AG09309 (cell line): ENCODE results near the gene MTHFR.

ENCODE experiments used
- DNase-seq: peaks from one replicate; pipeline ENCODE4 v3.0.0-alpha.2; 2010; ENCODE audit warnings: low read depth
- H3K4me3 ChIP-seq: 2 replicates; pipeline ENCODE4 v1.5.1; 2011; ENCODE audit warnings: mild to moderate bottlenecking, low read depth, low read length, moderate library complexity; ENCODE audit not compliant: control insufficient read depth
- TF ChIP-seq, protein P1 (sequence below): IDR thresholded peaks from 2 replicates; pipeline ENCODE4 v1.5.1; 2011; ENCODE audit warnings: mild to moderate bottlenecking, low read depth, low read length, inconsistent platforms; ENCODE audit not compliant: insufficient read depth, control insufficient read depth; ENCODE audit errors: missing control alignments

The MTHFR gene

DNA sequence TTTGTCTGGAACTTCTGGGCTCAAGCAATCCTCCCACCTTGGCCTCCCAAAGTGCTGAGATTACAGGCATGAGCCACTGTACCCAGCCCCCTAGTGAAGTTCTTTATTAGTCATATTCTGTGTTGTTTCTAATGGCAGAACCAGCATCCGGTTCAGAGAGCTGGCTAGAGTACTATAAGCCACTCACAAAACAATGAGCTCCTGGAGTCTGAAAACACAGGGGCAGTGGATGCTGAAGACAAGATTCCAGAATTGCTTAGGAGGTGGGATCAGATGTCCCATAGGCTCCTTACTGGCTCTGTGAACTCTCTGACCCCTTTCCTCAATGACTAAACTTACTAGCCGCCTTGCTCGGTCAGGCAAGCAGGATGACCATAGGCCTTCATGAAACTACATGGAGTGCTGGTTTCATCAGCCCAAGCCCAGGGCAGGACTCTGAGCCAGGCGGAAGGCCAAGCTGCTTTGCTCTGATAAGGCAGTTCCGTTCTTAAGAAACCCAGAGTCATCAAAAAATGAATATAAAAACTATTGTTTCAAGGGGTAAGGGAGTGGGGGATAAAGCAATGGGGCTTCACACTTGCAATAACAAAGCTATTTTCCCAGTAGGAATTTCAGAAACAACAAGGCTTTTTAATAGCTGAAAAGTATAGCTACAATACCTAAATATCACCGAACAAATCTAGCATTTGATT is 8.1 kb downstream of the MTHFR start:
- TF ChIP-seq, protein P1, sequence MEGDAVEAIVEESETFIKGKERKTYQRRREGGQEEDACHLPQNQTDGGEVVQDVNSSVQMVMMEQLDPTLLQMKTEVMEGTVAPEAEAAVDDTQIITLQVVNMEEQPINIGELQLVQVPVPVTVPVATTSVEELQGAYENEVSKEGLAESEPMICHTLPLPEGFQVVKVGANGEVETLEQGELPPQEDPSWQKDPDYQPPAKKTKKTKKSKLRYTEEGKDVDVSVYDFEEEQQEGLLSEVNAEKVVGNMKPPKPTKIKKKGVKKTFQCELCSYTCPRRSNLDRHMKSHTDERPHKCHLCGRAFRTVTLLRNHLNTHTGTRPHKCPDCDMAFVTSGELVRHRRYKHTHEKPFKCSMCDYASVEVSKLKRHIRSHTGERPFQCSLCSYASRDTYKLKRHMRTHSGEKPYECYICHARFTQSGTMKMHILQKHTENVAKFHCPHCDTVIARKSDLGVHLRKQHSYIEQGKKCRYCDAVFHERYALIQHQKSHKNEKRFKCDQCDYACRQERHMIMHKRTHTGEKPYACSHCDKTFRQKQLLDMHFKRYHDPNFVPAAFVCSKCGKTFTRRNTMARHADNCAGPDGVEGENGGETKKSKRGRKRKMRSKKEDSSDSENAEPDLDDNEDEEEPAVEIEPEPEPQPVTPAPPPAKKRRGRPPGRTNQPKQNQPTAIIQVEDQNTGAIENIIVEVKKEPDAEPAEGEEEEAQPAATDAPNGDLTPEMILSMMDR: no peak
- DNase-seq: no peak
- no peak overlapping the region for H3K4me3 ChIP-seq

DNA sequence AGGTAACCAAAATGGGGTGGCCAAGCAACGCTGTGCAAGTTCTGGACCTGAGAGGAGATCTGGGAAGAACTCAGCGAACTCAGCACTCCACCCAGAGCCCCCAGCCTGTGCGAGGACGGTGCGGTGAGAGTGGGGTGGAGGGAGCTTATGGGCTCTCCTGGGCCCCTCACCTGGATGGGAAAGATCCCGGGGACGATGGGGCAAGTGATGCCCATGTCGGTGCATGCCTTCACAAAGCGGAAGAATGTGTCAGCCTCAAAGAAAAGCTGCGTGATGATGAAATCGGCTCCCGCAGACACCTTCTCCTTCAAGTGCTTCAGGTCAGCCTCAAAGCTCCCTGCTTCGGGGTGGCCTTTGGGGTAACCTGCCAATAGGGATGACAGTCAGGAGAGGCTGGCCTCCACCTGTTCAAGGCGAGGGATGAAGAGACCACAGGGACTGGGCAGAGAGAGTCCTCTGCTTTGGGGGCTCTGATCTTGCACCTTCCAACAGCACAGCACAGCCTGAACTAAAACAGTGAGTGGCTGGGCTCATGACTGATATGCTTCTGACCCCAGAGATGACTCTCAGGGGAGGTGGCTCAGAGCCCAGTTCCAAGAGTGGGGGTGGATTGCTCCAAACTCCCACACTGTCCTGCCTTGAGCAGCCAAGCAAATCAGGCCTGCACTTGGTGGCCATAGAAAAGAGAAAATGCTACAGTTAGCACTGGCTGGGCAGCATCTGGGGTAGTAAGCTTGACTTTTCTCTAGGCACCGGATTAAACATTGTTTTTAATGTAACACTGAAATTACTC is 9.5 kb downstream of the MTHFR start:
- no peak for DNase-seq
- TF ChIP-seq, protein P1: no peak
- H3K4me3 ChIP-seq: no peak overlapping the region

DNA sequence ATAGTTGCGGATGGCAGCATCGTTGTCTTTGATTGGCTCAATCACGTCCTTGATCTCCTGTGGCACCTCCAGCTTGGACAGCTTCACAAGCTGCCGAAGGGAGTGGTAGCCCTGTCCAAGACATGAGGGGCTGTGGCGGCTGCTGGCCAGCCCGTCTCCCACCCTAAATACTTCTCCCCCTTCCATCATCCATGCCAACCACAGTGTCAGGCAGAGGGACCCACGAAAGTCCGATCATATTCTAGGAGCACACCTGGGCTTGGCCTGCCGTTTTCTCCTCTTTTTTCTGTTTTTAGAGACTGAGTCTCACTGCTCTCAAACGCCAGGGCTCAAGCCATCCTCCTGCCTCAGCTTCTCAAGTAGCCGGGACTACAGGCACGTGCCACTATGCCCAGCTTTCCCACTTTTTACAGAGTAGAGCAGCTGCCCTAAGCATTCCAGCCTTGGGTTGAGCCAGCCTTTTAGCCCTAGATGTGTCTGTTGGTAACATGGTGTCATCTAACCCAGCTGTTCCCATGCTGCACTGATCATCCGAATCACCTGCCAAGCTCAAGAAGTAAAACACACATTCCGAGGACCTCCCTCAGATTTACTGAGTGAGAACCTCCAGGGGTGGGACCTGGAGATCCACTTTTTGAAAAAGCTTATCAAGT is 10.4 kb downstream of the MTHFR start:
- no peak for DNase-seq
- TF ChIP-seq, protein P1: no peak
- H3K4me3 ChIP-seq: no peak overlapping the region

DNA sequence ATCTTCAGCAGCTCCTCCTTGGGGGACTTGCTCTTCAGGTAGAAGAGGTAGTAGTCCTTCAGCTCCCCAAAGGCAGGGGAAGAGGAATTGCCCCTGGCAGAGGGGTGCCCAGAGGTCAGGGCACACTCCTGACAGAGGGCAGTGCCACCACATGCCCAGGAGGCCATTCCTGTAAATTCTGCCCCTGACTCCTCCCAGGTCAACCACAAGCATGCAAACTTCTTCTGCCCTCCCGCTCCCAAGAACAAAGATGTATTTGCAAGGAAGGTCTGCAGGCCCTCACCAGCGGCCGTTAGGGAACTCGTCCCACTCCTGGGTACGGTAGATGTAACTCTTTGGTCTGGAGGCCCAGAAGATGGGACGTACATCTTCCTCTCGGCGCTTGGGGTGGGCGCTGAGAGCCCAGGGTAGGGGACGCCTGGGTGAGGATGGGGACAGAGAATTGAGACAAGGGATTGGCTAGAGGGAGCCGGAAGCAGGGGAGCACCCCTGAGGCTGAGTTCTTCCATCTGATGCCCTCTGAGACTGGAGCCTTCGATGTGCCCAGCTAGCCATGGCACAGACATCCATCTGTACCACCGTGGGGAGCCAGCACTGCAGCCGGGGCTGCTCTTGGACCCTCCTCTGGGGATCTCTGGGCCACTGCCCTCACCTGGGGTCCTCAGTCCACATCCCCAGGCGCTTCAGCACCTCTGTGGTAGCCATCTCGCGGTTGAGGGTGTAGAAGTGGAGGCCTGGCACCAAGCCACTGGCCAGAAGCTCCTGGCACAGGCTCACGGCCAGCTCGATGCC is 11.1 kb downstream of the MTHFR start:
- H3K4me3 ChIP-seq: no peak overlapping the region
- no peak for DNase-seq
- TF ChIP-seq, protein P1: no peak

DNA sequence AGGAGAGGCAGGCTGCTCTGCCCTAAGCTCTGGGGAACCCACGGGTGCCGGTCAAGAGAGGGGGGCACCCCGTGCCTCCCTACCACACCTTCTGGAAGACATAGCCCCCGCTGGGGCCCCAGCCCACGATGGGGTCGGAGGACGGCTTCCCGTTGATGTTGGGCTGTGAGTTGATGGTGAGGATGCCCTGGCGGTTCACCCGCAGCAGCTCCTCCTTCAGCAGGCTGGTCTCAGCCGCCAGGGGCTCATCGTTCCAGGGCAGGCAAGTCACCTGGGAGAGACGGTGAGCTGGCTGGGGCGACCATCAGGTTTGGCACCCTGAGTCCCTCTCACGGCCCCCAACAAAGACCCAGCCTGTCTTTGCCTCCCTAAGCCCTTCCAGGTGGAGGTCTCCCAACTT is 11.9 kb downstream of the MTHFR start:
- H3K4me3 ChIP-seq: no peak overlapping the region
- DNase-seq: no peak
- TF ChIP-seq, protein P1: no peak

DNA sequence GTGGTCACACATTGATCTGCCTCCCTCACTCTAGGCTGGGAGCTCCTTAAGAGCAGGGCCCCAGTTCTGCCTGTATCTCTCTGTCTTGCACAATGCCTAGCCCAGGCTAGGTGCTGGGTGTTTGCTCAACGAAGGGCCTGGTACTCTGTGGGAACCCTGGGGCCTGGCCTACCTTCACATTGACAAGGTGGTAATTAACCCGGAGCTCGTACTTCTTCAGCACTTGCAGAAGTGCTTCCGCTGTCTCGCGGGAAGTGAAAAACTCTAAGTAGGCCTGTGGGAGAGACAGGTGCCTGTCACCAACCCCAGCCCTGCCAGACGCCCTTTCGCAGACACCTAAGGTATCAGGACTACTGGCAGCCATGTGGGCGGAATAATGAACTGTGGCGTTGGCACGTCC is 13.7 kb downstream of the MTHFR start:
- TF ChIP-seq, protein P1: no peak
- no peak overlapping the region for H3K4me3 ChIP-seq
- DNase-seq: no peak
